Measurements from ENCODE around the gene ZNF284. TPM values are rescaled to one million over a fixed set of nuclear protein-coding genes. Genes with fewer than 3 reads are reported as not detected.
"Not testable (repeated sequence)": the region's sequence is repeated elsewhere in the genome, so short reads cannot be mapped to it uniquely, and the experiment has no call there.

Gene ZNF284
- total RNA-seq, 4 donors from 2014 or later: 2.0 to 2.5 (median 2.4) TPM

DNA sequence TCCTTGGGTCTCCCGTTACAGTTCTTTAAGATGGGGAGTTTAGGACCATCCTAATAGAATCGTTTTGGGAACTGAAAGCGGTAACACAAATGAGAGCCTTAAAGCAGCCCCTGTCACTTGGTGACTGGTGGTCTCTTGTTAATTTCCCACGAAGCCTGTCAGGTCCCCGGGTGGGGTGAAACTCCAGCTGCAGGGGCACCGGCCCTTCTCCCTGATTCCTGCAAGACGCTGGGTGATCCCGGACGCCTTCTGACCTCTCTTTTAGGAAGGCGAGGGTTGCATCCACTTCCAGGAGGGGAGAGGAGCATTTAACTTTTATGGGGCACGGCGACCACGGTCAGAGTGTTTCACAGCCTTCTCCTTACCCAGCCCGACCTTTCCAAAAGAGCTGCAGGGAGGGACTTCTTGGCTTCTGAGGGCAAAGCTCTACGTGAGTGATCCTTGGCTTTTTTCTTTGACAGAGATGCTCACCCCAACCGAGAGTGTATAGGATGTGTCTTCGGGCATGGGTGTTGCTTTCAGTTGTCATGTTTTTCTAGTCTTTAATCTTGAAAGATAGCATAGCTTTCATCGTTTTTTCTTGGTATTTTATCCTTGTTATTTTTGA is 41.9 kb downstream of the ZNF284 start:
- ATAC-seq: no peak
- Histone ChIP-seq H3K27ac (peak overlapping the region; percentile 44 to 83 (median 80)), H3K27me3 (no peaks in the 10 kb centered on the region), H3K9me3 (peaks cover 0 to 24% (median 2%) of the 10 kb centered on the region in 3 donors), H3K4me1 (peaks cover 3 to 27% (median 6%) of the 10 kb centered on the region in 3 donors), H3K36me3 (peaks cover 0 to 41% of the 10 kb centered on the region in 2 donors), H3K4me3 (peak overlapping the region; percentile 67 to 83)
- TF ChIP-seq POLR2A (IDR thresholded peaks at IDR 0.05) (no peak), CTCF (IDR thresholded peaks at IDR 0.05) (no peak), EP300 (IDR thresholded peaks at IDR 0.05) (no peak), POLR2AphosphoS5 (IDR thresholded peaks at IDR 0.05) (no peak)
- 3 to 13% methylated on average over 6 to 13 of the region's 18 CpGs for WGBS, 2 donors (ENCODE audit: low coverage in 1 of 2)

DNA sequence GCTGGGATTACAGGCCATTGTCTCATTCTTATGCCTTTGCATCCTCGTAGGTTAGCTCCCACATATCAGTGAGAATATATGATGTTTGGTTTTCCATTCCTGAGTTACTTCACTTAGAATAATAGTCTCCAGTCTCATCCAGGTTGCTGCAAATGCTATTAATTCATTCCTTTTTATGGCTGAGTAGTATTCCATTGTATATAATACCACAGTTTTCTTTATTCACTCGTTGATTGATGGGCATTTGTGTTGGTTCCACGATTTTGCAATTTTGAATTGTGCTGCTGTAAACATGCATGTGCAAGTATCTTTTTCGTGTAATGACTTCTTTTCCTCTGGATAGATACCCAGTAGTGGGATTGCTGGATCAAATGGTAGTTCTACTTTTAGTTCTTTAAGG is 49.2 kb downstream of the ZNF284 start:
- not testable (repeated sequence) for H3K27me3 ChIP-seq, H3K4me1 ChIP-seq, ATAC-seq, H3K4me3 ChIP-seq, H3K27ac ChIP-seq
- Histone ChIP-seq H3K9me3 (peaks cover 0 to 63% (median 2%) of the 10 kb centered on the region in 3 donors), H3K36me3 (peaks cover 0 to 99% of the 10 kb centered on the region in 2 donors)
- 93 to 95% methylated on average over 3 to 4 of the region's 4 CpGs for WGBS, 2 donors (ENCODE audit: low coverage in 1 of 2)

DNA sequence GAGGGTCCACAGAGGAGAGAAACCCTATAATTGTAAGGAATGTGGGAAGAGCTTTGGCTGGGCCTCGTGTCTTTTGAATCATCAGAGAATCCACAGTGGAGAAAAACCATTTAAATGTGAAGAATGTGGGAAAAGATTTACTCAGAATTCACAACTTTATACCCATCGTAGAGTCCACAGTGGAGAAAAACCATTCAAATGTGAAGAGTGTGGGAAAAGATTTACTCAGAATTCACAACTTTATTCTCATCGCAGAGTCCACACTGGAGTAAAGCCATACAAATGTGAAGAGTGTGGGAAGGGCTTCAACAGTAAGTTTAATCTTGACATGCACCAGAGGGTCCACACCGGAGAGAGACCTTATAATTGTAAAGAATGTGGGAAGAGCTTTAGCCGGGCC is 60.0 kb downstream of the ZNF284 start:
- WGBS, 2 donors (ENCODE audit: low coverage in 1 of 2): 90 to 94% methylated on average over 2 to 5 of the region's 5 CpGs
- no peaks in the 10 kb centered on the region for H3K27me3 ChIP-seq
- ATAC-seq: no peak
- no peak overlapping the region for H3K27ac ChIP-seq
- no peak overlapping the region for H3K4me3 ChIP-seq
- H3K9me3 ChIP-seq: peaks cover 0 to 64% (median 0%) of the 10 kb centered on the region in 3 donors
- H3K4me1 ChIP-seq: no peaks in the 10 kb centered on the region
- no peak for TF ChIP-seq CTCF (IDR thresholded peaks at IDR 0.05)
- no peak for TF ChIP-seq EP300 (IDR thresholded peaks at IDR 0.05)
- TF ChIP-seq POLR2AphosphoS5 (IDR thresholded peaks at IDR 0.05): no peak
- TF ChIP-seq POLR2A (IDR thresholded peaks at IDR 0.05): no peak
- H3K36me3 ChIP-seq: peaks cover 13 to 59% of the 10 kb centered on the region in 2 donors

Small RNA genes lying within 50 kb of the gene (small RNA-seq; reads per million reads assigned to genes)
- 0 reads per million in 4 donors for gene RNU6-902P

Other genes with a start within 250 kb of the ZNF284 start
- gene ZNF283, start 244.8 kb upstream of the ZNF284 start, total RNA-seq: 10 to 100 TPM in 3 of 4 donors, 1 to 10 TPM in 1; 9.6 to 11.4 (median 10.5) TPM
- 1 to 10 TPM; 2.3 to 5.0 (median 3.9) TPM for gene ZNF404, start 188.2 kb upstream of the ZNF284 start, total RNA-seq
- gene ZNF45, start 136.9 kb upstream of the ZNF284 start, total RNA-seq: 10 to 100 TPM in 3 of 4 donors, 1 to 10 TPM in 1; 9.7 to 16.7 (median 12.0) TPM
- 10 to 100 TPM in 1 of 4 donors, 1 to 10 TPM in 3; 4.2 to 14.3 (median 6.2) TPM for gene ZNF221, start 120.9 kb upstream of the ZNF284 start, total RNA-seq
- gene ZNF155, start 88.0 kb upstream of the ZNF284 start, total RNA-seq: 1 to 10 TPM; 6.2 to 6.9 (median 6.4) TPM
- 1 to 10 TPM; 2.8 to 6.1 (median 3.7) TPM for gene ZNF230, start 69.2 kb upstream of the ZNF284 start, total RNA-seq
- gene ZNF222, start 46.8 kb upstream of the ZNF284 start, total RNA-seq: 1 to 10 TPM; 2.0 to 4.9 (median 2.5) TPM
- 1 to 10 TPM; 2.3 to 5.5 (median 4.4) TPM for gene ZNF223, start 20.1 kb upstream of the ZNF284 start, total RNA-seq
- 10 to 100 TPM; 12.5 to 33.0 (median 16.8) TPM for gene ZNF224, start 22.2 kb downstream of the ZNF284 start, total RNA-seq
- gene ZNF225, start 41.2 kb downstream of the ZNF284 start, total RNA-seq: 1 to 10 TPM; 4.3 to 4.5 (median 4.4) TPM
- 1 to 10 TPM; 6.7 to 9.3 (median 7.1) TPM for gene ZNF234, start 69.4 kb downstream of the ZNF284 start, total RNA-seq
- 10 to 100 TPM; 14.7 to 28.2 (median 20.5) TPM for gene ZNF226, start 92.9 kb downstream of the ZNF284 start, total RNA-seq
- 10 to 100 TPM; 10.6 to 19.3 (median 14.7) TPM for gene ZNF227, start 140.4 kb downstream of the ZNF284 start, total RNA-seq
- 1 to 10 TPM in 3 of 4 donors, under 1 TPM in 1; 0.37 to 1.9 (median 1.4) TPM for gene ZNF233, start 187.7 kb downstream of the ZNF284 start, total RNA-seq
- gene ZNF235, start 232.9 kb downstream of the ZNF284 start, total RNA-seq: 10 to 100 TPM in 1 of 4 donors, 1 to 10 TPM in 3; 5.6 to 15.6 (median 7.9) TPM